ENCODE data around the gene SMIM20.

Gene SMIM20

DNA sequence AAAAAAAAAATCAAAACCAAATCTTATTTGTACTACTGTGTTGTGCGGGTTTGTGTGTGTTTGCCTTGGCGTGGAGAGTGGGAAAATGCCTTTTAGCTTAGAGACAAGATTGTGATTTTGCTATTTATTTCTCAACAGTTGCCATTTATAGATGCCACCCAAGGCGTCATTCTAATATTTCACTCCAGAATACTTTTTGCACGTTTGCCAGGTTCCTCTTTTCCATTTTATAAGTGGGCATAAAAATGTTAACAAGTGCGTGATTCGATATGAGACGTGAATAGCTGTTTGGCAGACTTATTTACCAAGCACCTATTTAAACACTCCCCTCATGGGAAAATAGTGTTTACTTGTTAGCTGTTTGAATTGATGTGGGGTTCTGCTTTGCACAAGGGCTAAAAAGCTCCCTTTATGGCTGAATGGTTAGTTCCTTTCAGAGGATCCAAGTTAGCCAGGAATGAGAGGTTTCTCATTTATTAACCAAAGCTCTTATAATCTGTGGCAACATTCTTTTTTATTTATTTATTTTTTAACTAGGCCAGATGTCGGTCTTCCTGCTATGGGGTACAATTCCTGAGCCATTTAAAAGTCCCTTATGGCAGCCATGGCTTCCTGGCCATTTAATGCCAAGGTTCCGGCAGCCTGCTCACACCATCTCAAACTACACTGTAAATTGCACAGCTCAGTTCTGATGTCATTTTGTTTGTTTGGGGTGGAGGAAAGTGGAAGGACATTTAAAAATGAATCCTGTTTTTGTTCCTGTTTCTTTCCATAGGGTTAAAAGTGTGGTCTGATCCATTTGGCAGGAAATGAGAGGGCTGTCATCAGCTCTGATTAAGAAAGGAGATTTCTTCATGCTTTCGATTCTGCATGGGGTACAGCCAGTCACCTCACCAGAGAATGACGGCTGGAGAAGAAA lies 14.6 kb downstream of the SMIM20 start:
- DNase-seq, result no peak

GRCh38 chr4:25929298-25929686 lies 15.3 kb downstream of the SMIM20 start:
- DNase-seq, result no peak

GRCh38 chr4:25930731-25931354 lies 16.8 kb downstream of the SMIM20 start:
- DNase-seq, result no peak

- no peak for DNase-seq
Measured at GRCh38 chr4:25936696-25937095, 22.7 kb downstream of the SMIM20 start.

GRCh38 chr4:25937801-25938200 lies 23.8 kb downstream of the SMIM20 start:
- no peak for DNase-seq

GRCh38 chr4:25938366-25938765 lies 24.3 kb downstream of the SMIM20 start:
- no peak for DNase-seq

DNA sequence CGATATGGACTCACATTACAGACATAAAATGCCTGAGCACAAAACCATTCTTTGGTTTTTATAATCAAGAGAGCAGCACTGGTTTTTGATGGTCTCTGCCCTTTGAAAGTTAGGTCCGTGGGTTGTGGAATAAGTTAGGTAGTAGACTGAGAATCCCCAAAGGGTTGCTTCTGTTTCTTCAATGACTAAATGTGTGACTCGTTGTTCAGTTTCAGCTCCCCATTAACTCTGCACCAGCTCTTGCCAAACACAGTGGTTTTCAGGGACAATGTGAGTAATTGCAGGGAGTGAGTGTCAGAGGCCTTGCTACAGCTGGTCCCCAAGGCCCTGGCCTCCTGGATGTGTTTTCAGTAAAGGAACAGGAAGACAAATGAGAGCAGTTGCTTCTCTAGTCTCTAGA lies 24.8 kb downstream of the SMIM20 start:
- DNase-seq, result no peak

- DNase-seq, result no peak
Measured at GRCh38 chr4:25939330-25939729, 25.3 kb downstream of the SMIM20 start.

DNA sequence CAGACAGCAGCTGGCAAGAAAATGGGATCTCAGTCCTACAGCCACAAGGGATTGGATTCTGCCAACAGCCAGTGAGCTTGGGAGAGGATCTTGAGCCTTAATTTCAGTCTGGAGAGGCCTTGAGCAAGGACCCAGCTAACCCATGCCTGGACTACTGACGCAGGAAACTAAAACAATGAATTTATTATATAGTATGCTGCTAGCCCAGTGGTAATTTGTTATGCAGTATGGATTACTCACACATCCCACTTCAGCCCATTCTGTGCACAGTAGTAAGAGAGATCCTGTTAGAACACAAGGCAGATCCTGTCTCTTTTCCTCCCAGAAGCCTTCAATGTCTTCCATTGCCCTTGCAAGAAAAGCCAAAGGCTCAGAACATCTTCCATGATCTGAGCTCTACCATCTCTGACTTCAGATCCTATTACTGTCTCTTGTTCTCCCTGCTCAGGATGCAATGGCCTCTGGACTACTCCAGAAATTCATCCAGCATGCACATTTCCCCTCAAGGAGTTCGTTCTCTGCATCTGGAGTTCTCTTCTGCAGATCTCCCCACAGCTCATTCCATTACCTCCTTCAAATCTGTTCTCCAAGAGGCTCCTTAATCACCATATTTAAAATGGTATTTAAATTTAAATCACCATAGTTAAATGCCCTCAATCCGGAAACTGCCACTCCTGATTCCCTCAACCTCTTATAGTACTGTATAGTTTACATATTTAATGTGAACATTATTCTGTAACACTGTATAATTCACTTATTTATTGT lies 27.6 kb downstream of the SMIM20 start:
- no peak for DNase-seq

GRCh38 chr4:25943312-25943711 lies 29.3 kb downstream of the SMIM20 start:
- no peak for DNase-seq

- DNase-seq, result no peak
Measured at GRCh38 chr4:25943805-25944204, 29.8 kb downstream of the SMIM20 start.

GRCh38 chr4:25948051-25948450 lies 34.0 kb downstream of the SMIM20 start:
- no peak for DNase-seq

DNA sequence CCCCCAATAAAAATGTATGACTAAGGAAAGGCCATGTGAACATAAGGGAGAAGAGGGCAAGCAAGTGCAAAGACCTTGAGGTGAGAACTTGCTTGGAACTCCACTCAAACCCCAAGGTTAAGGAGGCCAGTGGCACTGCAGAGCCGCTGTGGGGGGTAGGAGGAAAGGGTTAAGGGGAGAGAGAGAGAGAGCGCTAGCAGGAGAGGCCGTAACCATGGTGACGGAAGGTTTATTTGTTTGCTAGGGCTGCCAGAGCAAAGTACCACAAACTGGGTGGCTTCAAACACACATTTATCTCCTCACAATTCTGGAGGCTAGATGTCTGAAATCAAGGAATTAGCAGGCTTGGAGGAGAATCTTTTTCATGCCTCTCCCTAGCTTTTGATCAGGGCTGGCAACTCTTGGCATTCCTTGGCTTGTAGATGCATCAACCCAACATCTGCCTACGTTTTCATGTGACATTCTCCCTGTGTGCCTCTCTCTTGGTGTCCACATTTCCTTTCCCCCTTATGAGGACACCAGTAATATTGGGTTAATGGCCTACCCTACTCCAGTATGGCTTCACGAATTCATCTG lies 35.2 kb downstream of the SMIM20 start:
- no peak for DNase-seq

- DNase-seq, result no peak
Measured at GRCh38 chr4:25949994-25950393, 36.0 kb downstream of the SMIM20 start.

DNA sequence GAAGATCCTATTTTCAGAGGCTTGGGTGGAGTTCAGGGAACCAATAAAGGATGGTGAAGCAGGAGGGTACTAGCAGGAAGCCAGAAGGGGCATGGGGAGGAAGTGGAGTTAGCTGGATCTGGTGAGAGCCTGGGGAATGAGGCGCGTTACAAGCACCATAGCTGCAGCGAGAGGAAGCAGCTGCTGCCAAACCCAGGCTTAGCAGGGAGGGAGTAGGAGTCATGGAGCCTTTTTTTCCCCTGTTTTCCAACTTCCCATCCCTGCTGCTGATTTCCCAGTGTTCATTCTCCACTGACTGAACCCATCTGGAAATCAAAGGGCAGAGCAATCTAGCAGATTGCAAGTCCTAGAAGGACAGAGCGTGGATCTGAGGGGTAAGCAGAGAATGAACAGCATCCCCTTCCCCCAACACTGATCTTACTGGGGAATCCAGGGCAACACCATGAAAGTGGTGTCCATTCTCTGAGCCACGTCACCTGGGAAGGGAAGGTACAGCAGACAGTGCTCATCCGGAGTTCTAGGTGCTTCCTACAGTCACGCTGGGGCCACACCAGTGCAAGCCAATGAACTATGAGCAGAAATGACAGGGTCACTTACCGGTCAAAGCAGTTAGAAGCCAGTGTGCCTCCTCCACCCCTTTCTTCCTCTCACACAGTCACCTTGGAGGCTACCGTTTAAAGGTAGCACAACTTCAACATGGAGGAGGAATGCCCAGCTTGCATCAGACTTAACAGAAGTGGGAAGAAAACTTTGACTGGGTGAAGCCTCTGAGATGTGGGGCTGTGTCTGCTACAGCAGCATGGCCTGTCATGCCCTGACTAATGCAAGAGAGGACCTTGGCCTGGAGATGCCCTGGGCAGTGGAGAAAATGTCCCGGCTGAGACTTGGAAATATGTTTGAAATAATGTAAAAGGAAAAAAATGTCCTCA lies 36.7 kb downstream of the SMIM20 start:
- no peak for DNase-seq

GRCh38 chr4:25951390-25951952 lies 37.5 kb downstream of the SMIM20 start:
- no peak for DNase-seq

GRCh38 chr4:25953740-25954139 lies 39.7 kb downstream of the SMIM20 start:
- DNase-seq, result no peak

- no peak for DNase-seq
Measured at GRCh38 chr4:25954293-25954904, 40.4 kb downstream of the SMIM20 start.

- no peak for DNase-seq
Measured at GRCh38 chr4:25955705-25956104, 41.7 kb downstream of the SMIM20 start.

- no peak for DNase-seq
Measured at GRCh38 chr4:25956260-25956659, 42.2 kb downstream of the SMIM20 start.

DNA sequence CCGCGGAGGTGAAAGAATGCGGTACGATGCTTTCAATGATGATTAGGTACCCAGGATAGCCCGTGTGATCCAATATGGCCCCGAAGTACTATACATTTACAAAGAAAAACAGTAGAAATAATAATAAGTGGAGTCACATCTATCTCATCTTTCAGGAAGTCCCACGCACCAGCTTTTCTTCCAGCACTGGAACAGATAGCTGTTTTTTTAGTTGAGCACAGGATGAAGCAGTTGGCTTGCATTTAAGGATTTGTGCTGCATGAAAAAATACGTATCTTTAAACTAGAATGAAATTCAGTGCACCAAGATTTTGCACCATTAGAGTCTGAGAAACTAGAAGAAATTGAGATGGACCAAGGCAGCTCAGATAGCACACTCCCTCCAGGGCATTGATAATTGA lies 44.1 kb downstream of the SMIM20 start:
- no peak for DNase-seq
